Activated CD8-positive, alpha-beta T cell treated with anti-CD3 and anti-CD28 coated beads, Interleukin-2, amount 10 ng/mL, durations not matched to agents 7 days and 5 days (primary cell): ENCODE measurements around the gene USP53. TPM values are rescaled to one million over a fixed set of nuclear protein-coding genes. Genes with fewer than 3 reads are reported as not detected.

Experiments used
- ATAC-seq: fragments of 150-1000 bp; cut with Tn5 transposase; one replicate; pipeline ENCODE4 v1.10.0; 2021; ENCODE audit warnings: moderate library complexity
- CTCF ChIA-PET: fragments of 350-600 bp; sonication (Branson Sonifier 250); formaldehyde crosslinking; loops from one replicate; lab custom pipeline; 2021; ENCODE audit warnings: antibody characterized with exemption; lab: Charles Lee
- POLR2A ChIA-PET: fragments of 350-600 bp; sonication (Branson Sonifier 250); formaldehyde crosslinking; loops from one replicate; lab custom pipeline; 2021; ENCODE audit warnings: antibody characterized with exemption; lab: Charles Lee
- DNase-seq: peaks from one replicate; pipeline ENCODE4 v3.0.0-alpha.2; 2020
- H3K27ac Mint-ChIP-seq: one replicate; pipeline ENCODE4 v1.8.0; 2021; ENCODE audit warnings: mild to moderate bottlenecking, mixed read lengths
- H3K27me3 Mint-ChIP-seq: one replicate; pipeline ENCODE4 v1.8.0; 2021; ENCODE audit warnings: low read depth, mixed read lengths
- H3K36me3 Mint-ChIP-seq: one replicate; pipeline ENCODE4 v1.8.0; 2021; ENCODE audit warnings: low read depth, mixed read lengths
- H3K4me1 Mint-ChIP-seq: one replicate; pipeline ENCODE4 v1.8.0; 2021; ENCODE audit warnings: low read depth, mixed read lengths
- H3K4me3 Mint-ChIP-seq: one replicate; pipeline ENCODE4 v1.8.0; 2021; ENCODE audit warnings: mild to moderate bottlenecking, mixed read lengths
- H3K9me3 Mint-ChIP-seq: one replicate; pipeline ENCODE4 v1.8.0; 2022; ENCODE audit warnings: mixed read lengths; ENCODE audit not compliant: insufficient read depth
- total RNA-seq, 2 experiments: library from RNA; stranded (reverse); gene quantifications; one replicate each; pipeline ENCODE4 v1.2.3, GENCODE V29; 2021

USP53 gene
- total RNA-seq, 2 experiments from 2014 or later = 10.0 to 10.1 TPM

DNA sequence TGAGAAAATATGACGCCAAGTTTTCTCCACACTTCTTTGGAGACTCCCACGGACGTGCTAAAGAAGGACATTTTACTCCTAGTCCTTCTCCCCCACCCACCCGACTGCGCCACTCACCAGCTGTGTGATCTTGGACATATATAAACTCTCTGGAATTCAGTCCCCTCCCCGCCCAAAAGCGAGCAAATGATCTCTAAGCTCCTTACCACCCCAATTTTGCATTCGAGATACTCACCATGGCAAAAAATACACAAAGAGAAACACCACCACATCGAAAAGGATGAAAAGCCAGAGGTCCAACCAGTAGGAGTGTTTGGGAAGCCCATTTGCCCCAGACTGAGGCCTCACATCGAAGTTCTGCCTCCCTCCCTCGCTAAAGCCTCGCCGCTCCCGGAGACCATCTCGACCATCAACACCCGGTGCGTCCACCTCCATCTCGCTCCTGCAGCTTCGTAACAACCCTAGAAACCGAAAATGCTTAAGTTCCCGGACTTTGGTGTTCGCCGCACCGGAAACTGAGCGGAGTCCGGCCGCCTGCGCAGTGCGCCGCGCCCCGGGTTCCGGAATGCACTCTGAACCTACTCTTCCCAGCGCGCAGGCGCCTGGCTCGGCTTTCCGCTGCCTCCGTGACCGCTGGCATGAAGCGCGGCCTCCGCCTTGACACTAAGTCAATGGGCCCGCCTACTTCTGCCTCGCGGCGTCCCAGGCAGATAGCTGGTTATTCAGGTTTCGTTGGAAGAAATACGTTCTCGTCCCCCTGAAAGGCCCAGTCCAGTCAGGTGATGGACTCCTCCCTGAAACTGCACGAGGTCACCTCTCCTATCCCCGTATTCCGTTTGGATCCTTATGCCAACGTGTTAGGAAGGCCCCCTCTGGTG is 87.8 kb downstream of the USP53 start:
- Mint-ChIP-seq H3K9me3 (no peaks in the 10 kb centered on the region), H3K27me3 (peaks cover 2% of the 10 kb centered on the region), H3K4me1 (peaks cover 33% of the 10 kb centered on the region), H3K36me3 (peaks cover 46% of the 10 kb centered on the region), H3K4me3 (peak overlapping the region; percentile 99), H3K27ac (peak overlapping the region; percentile 99)
- POLR2A ChIA-PET = interaction anchor here (0.7 to 3.0 kb wide), 11 partner anchors 8 to 1907 kb away, joined by 3 to 29 read pairs (median 5); partner anchors contain the start of gene USP53
- DNase-seq (peak; percentile 95), ATAC-seq (peak; percentile 98)
- CTCF ChIA-PET = interaction anchor here (0.7 to 4.0 kb wide), 15 partner anchors 11 to 328 kb away, joined by 3 to 29 read pairs (median 5); partner anchors contain the start of genes PDE5A and USP53

GRCh38 chr4:119302073-119302832 is 89.7 kb downstream of the USP53 start:
- CTCF ChIA-PET = no interaction called here
- peaks cover 28% of the 10 kb centered on the region for H3K36me3 Mint-ChIP-seq
- no peak for ATAC-seq
- H3K4me3 Mint-ChIP-seq = no peak overlapping the region
- DNase-seq = no peak
- peaks cover 11% of the 10 kb centered on the region for H3K27me3 Mint-ChIP-seq
- peaks cover 26% of the 10 kb centered on the region for H3K4me1 Mint-ChIP-seq
- H3K27ac Mint-ChIP-seq = no peak overlapping the region
- no peaks in the 10 kb centered on the region for H3K9me3 Mint-ChIP-seq
- POLR2A ChIA-PET = no interaction called here

DNA sequence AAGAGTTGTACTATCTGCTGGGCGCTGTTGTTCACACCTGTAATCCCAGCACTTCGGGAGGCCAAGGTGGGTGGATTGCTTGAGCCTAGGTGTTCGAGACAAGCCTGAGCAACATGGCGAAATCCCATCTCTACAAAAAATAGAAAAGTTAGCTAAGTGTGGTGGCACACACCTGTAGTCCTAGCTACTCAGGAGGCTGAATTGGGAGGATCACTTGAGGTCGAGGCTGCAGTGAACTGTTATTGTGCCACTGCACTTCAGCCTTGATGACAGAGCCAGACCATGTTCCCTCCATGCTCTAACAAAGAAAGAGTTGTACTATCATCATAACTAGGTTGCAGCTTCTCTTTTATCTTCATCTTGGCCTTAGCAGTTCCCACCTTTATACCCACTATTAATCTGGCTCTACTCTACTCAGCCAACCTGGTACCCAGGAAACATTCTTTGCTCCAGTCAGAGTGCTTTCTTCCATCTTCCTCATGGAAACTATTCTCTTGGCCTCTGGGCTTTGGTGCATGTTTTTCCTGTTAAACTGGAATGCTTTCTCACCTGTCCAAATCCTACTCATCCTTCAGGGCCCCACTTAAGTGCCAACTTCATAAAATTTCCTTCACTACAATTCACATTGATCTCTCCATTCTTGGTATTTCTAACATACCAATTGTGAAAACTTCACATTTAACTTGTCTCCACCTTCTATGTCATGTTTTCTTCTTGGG is 91.2 kb downstream of the USP53 start:
- H3K9me3 Mint-ChIP-seq = no peaks in the 10 kb centered on the region
- H3K27ac Mint-ChIP-seq = no peak overlapping the region
- no peak for ATAC-seq
- no peak overlapping the region for H3K4me3 Mint-ChIP-seq
- H3K27me3 Mint-ChIP-seq = peaks cover 16% of the 10 kb centered on the region
- ChIA-PET CTCF (no interaction called here), POLR2A (no interaction called here)
- H3K4me1 Mint-ChIP-seq = peaks cover 18% of the 10 kb centered on the region
- H3K36me3 Mint-ChIP-seq = peaks cover 17% of the 10 kb centered on the region
- DNase-seq = no peak

DNA sequence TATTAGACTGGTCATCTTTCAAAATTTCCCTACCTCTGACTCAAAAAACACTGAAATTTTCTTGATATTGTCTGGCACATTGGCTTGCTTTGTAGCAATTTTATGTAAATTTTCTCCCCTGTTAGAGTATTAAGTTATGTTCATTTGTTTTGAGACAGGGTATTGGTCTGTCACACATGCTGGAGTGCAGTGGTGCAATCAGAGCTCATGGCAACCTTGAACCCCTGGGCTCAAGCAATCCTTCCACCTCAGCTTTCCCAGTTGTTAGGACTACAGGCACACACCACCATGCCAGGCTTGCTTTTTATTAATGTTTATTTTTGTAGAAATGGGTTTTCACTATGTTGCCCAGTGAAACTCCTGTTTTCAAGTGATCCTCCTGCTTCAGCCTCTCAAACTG is 91.9 kb downstream of the USP53 start:
- Mint-ChIP-seq H3K4me1 (peaks cover 12% of the 10 kb centered on the region), H3K36me3 (peaks cover 10% of the 10 kb centered on the region), H3K27ac (no peak overlapping the region), H3K4me3 (no peak overlapping the region), H3K9me3 (no peaks in the 10 kb centered on the region), H3K27me3 (peaks cover 18% of the 10 kb centered on the region)
- ATAC-seq = no peak
- ChIA-PET POLR2A (no interaction called here), CTCF (no interaction called here)
- DNase-seq = no peak

GRCh38 chr4:119307606-119308005 is 95.1 kb downstream of the USP53 start:
- Mint-ChIP-seq H3K4me3 (no peak overlapping the region), H3K9me3 (no peaks in the 10 kb centered on the region), H3K27ac (no peak overlapping the region), H3K4me1 (no peaks in the 10 kb centered on the region), H3K36me3 (no peaks in the 10 kb centered on the region), H3K27me3 (peaks cover 25% of the 10 kb centered on the region)
- ChIA-PET CTCF (interaction anchor here (1.0 kb wide), 2 partner anchors 9 to 321 kb away, joined by 3 read pairs; partner anchors contain the start of gene PDE5A), POLR2A (no interaction called here)
- DNase-seq (no peak), ATAC-seq (no peak)

- Mint-ChIP-seq H3K4me1 (no peaks in the 10 kb centered on the region), H3K36me3 (no peaks in the 10 kb centered on the region), H3K27ac (no peak overlapping the region), H3K27me3 (peaks cover 45% of the 10 kb centered on the region), H3K9me3 (no peaks in the 10 kb centered on the region), H3K4me3 (no peak overlapping the region)
- no peak for DNase-seq
- POLR2A ChIA-PET = no interaction called here
- CTCF ChIA-PET = interaction anchor here (1.2 to 1.3 kb wide), 3 partner anchors 144 to 269 kb away, joined by 3 to 4 read pairs (median 4); no protein-coding TSS in a partner anchor
- ATAC-seq = no peak
Observed at GRCh38 chr4:119310826-119311225, 98.3 kb downstream of the USP53 start.

GRCh38 chr4:119313237-119313636 is 100.7 kb downstream of the USP53 start:
- CTCF ChIA-PET = interaction anchor here (1.2 to 3.7 kb wide), 4 partner anchors 13 to 315 kb away, joined by 4 to 15 read pairs (median 6); partner anchors contain the start of gene PDE5A
- H3K9me3 Mint-ChIP-seq = no peaks in the 10 kb centered on the region
- H3K4me3 Mint-ChIP-seq = no peak overlapping the region
- no peak for DNase-seq
- no peaks in the 10 kb centered on the region for H3K36me3 Mint-ChIP-seq
- POLR2A ChIA-PET = no interaction called here
- H3K27ac Mint-ChIP-seq = no peak overlapping the region
- no peak for ATAC-seq
- H3K27me3 Mint-ChIP-seq = peaks cover 41% of the 10 kb centered on the region
- no peaks in the 10 kb centered on the region for H3K4me1 Mint-ChIP-seq

DNA sequence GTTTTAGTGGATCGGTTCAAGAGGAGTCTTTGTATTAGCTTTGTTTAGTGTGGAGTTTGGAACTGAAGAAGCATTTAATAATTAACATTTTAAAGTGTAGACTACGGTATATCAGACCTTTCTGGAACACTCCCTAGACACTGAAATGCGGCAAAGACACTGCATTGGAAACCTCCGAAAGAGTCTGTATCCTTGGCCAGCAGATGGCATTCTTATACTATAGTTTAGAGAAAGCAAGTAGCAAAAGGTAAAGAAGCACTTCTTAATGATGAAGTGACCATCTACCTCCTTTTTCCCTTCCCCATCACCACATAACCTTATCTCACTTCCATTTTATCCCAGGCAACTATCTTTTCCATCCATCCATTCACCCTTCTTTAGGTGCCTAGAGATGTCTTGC is 101.8 kb downstream of the USP53 start:
- ChIA-PET CTCF (interaction anchor here (0.7 to 3.7 kb wide), 5 partner anchors 14 to 314 kb away, joined by 3 to 15 read pairs (median 4); partner anchors contain the start of gene PDE5A), POLR2A (no interaction called here)
- Mint-ChIP-seq H3K9me3 (no peaks in the 10 kb centered on the region), H3K36me3 (no peaks in the 10 kb centered on the region), H3K4me3 (no peak overlapping the region), H3K27ac (no peak overlapping the region), H3K4me1 (no peaks in the 10 kb centered on the region), H3K27me3 (peaks cover 41% of the 10 kb centered on the region)
- DNase-seq (peak; percentile 42), ATAC-seq (peak; percentile 65)

DNA sequence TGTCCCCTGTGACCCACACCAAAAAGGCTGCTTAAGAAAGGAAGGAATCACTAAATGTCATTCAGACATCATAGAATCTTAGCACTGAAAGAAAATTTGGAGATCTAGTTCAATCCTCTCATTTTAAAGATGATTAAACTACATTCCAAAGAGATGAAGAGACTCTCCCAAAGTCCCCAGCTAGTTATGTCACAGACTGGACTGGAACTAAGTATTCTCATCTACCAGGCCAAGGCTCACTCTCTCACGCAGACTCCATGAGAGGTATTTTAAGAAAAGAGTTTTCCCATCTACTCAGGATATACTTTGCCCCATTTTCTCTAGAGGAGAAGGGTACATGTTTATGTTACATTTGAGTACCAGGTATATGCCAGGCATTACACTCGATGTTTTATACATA is 102.5 kb downstream of the USP53 start:
- Mint-ChIP-seq H3K4me3 (no peak overlapping the region), H3K4me1 (no peaks in the 10 kb centered on the region), H3K27ac (no peak overlapping the region), H3K9me3 (no peaks in the 10 kb centered on the region), H3K27me3 (peaks cover 40% of the 10 kb centered on the region), H3K36me3 (no peaks in the 10 kb centered on the region)
- ATAC-seq = no peak
- CTCF ChIA-PET = interaction anchor here (1.4 to 3.7 kb wide), 2 partner anchors 178 to 313 kb away, joined by 5 to 15 read pairs; partner anchors contain the start of gene PDE5A
- POLR2A ChIA-PET = no interaction called here
- no peak for DNase-seq

GRCh38 chr4:119317990-119318389 is 105.5 kb downstream of the USP53 start:
- DNase-seq (no peak), ATAC-seq (no peak)
- H3K36me3 Mint-ChIP-seq = no peaks in the 10 kb centered on the region
- ChIA-PET POLR2A (no interaction called here), CTCF (no interaction called here)
- H3K27me3 Mint-ChIP-seq = peaks cover 37% of the 10 kb centered on the region
- no peaks in the 10 kb centered on the region for H3K4me1 Mint-ChIP-seq
- H3K27ac Mint-ChIP-seq = no peak overlapping the region
- H3K4me3 Mint-ChIP-seq = no peak overlapping the region
- H3K9me3 Mint-ChIP-seq = no peaks in the 10 kb centered on the region
